Activated T-helper 1 cell treated with anti-CD3 and anti-CD28 coated beads, Interleukin-12 subunit alpha, Interleukin-12 subunit beta, Interleukin-2, Interleukin-4 antibody, amounts not matched to agents 30 ng/mL and 10 ng/mL and 1 ng/mL, durations not matched to agents 14 hours and 24 hours and 36 hours (primary cell): ENCODE measurements around the gene CNOT4. TPM values are rescaled to one million over a fixed set of nuclear protein-coding genes. Genes with fewer than 3 reads are reported as not detected.
A peak's percentile ranks its signal among the peaks of the same experiment; 100 is the strongest.

Experiments used
- DNase-seq: peaks from one replicate; pipeline ENCODE4 v3.0.0; 2021; ENCODE audit warnings: low spot score
- H3K27ac Mint-ChIP-seq: one replicate; pipeline ENCODE4 v1.8.0; 2021; ENCODE audit warnings: mild to moderate bottlenecking, mixed read lengths
- H3K27me3 Mint-ChIP-seq: one replicate; pipeline ENCODE4 v1.8.0; 2022; ENCODE audit warnings: mild to moderate bottlenecking, moderate library complexity, mixed read lengths; ENCODE audit not compliant: insufficient read depth
- H3K36me3 Mint-ChIP-seq: one replicate; pipeline ENCODE4 v1.8.0; 2021; ENCODE audit warnings: low read depth, mixed read lengths
- H3K4me1 Mint-ChIP-seq: one replicate; pipeline ENCODE4 v1.8.0; 2021; ENCODE audit warnings: low read depth, mixed read lengths
- H3K4me3 Mint-ChIP-seq: one replicate; pipeline ENCODE4 v1.8.0; 2021; ENCODE audit warnings: mild to moderate bottlenecking, moderate library complexity, mixed read lengths
- H3K9me3 Mint-ChIP-seq: one replicate; pipeline ENCODE4 v1.8.0; 2021; ENCODE audit warnings: mixed read lengths
- intact Hi-C: fragments of 100-400 bp; cut with micrococcal nuclease; formaldehyde crosslinking; loops from one replicate; pipeline ENCODE4 v1.15.1; 2024
- total RNA-seq: library from RNA; stranded (reverse); gene quantifications from 2 replicates; pipeline ENCODE4 v1.2.3, GENCODE V29; 2022

CNOT4 gene, protein sequence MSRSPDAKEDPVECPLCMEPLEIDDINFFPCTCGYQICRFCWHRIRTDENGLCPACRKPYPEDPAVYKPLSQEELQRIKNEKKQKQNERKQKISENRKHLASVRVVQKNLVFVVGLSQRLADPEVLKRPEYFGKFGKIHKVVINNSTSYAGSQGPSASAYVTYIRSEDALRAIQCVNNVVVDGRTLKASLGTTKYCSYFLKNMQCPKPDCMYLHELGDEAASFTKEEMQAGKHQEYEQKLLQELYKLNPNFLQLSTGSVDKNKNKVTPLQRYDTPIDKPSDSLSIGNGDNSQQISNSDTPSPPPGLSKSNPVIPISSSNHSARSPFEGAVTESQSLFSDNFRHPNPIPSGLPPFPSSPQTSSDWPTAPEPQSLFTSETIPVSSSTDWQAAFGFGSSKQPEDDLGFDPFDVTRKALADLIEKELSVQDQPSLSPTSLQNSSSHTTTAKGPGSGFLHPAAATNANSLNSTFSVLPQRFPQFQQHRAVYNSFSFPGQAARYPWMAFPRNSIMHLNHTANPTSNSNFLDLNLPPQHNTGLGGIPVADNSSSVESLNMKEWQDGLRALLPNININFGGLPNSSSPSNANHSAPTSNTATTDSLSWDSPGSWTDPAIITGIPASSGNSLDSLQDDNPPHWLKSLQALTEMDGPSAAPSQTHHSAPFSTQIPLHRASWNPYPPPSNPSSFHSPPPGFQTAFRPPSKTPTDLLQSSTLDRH
- 21.3 and 23.3 TPM in 2 replicates for total RNA-seq

DNA sequence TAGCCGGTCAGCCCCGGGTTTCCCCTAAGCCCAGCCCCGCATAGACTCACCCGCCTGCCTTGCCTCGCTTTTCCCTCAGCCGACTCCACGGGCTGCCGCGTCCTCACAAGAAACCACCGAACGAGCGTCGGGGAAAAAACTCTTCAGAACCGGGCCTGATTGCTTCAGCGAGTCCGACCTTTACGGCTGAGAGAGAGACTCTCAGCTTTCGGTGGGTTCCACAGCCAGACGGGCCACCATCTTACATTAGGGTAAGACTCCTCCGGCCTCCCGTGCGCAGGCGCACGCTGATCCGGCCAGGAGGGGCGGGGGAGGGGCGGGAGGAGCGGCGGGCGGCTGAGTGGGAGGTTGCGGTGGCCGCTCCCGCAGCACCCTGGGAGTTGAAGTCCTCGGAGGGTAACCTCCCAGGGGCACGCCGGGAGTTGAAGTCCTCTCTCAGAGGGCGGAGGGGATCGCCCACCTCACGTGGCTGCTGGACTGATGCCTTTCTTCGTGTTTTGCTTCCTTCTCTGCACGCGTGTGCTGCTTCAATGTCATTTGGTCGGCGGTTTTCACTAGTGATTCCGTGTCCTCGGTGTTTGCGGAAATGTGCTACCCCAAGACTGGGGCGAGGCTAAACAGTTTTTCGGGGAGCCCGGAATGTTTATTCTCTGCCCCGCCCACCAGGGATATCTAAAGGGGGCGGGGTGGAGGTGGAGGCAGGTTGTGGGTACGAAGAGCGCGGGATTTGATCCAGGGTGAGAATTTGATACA lies at the start of gene CNOT4:
Gene CNOT4, minus strand, starts transcription at position 264 of the 753 bp plus-strand sequence. CDS start 71,771 bp downstream, outside the sequence.
- Mint-ChIP-seq H3K4me3 (no peak within 1 kb of the TSS), H3K27ac (no peak within 1 kb of the TSS), H3K4me1 (no peaks in the 10 kb centered on the region), H3K27me3 (no peaks in the 10 kb centered on the region), H3K9me3 (no peaks in the 10 kb centered on the region), H3K36me3 (no peaks in the 10 kb centered on the region)
- intact Hi-C loops: loop anchor here (1.0 to 5.0 kb wide), 11 partner anchors 47 to 1051 kb away; partner anchors contain the start of genes AGBL3, AKR1B1, BPGM and CYREN
- peak; percentile 92 for DNase-seq

DNA sequence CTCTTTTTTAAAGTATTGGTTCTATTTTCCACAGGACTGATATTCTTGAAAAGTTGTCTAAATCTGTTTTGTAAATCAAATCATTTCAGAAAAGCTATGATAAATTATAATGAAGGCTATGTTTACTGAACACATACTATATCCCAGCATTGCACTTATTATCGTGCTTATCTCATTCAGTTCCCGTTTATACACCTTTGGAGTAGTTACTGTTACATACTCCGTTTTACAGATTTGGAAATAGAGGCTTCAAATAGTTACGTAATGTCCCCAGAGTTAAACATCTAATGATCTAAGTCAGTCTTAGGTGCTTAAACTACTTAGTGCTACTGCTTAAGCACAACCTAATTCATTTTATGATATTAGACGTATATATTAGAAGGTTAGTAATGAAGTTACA lies 49.0 kb upstream of the CNOT4 start:
- intact Hi-C loops: loop anchor here (1.0 to 5.0 kb wide), 5 partner anchors 103 to 412 kb away; partner anchors contain the start of genes STMP1 and TMEM140
- Mint-ChIP-seq H3K27ac (no peak overlapping the region), H3K9me3 (no peaks in the 10 kb centered on the region), H3K27me3 (no peaks in the 10 kb centered on the region), H3K4me1 (peaks cover 16% of the 10 kb centered on the region), H3K36me3 (peaks cover 11% of the 10 kb centered on the region), H3K4me3 (no peak overlapping the region)
- DNase-seq: no peak

GRCh38 chr7:135558337-135558767 lies 48.5 kb upstream of the CNOT4 start:
- H3K27ac Mint-ChIP-seq: no peak overlapping the region

GRCh38 chr7:135557455-135558336 lies 47.8 kb upstream of the CNOT4 start, which contains the start of gene NUP205:
Gene NUP205 (plus strand): TSS chr7:135557917. CDS start chr7:135557945, 28 bp downstream.
- intact Hi-C loops: loop anchor here (1.0 to 5.0 kb wide), 11 partner anchors 47 to 1431 kb away; partner anchors contain the start of genes AGBL3, CNOT4, LRGUK and STMP1
- H3K27me3 Mint-ChIP-seq: no peaks in the 10 kb centered on the region
- peak within 1 kb of the TSS; percentile 59 for H3K4me3 Mint-ChIP-seq
- DNase-seq: peak; percentile 70
- no peak within 1 kb of the TSS for H3K27ac Mint-ChIP-seq
- H3K9me3 Mint-ChIP-seq: no peaks in the 10 kb centered on the region
- peaks cover 8% of the 10 kb centered on the region for H3K36me3 Mint-ChIP-seq
- peaks cover 16% of the 10 kb centered on the region for H3K4me1 Mint-ChIP-seq

More at GRCh38 chr7:135558337-135558767, 48.5 kb upstream of the CNOT4 start:
- intact Hi-C loops: loop anchor here (1.0 to 5.0 kb wide), 5 partner anchors 104 to 411 kb away; partner anchors contain the start of genes STMP1 and TMEM140
- Mint-ChIP-seq H3K9me3 (no peaks in the 10 kb centered on the region), H3K36me3 (peaks cover 11% of the 10 kb centered on the region), H3K4me1 (peaks cover 16% of the 10 kb centered on the region), H3K27me3 (no peaks in the 10 kb centered on the region), H3K4me3 (no peak overlapping the region)
- DNase-seq: peak; percentile 60

- Mint-ChIP-seq H3K27ac (no peak overlapping the region), H3K27me3 (peaks cover 4% of the 10 kb centered on the region), H3K9me3 (no peaks in the 10 kb centered on the region), H3K4me3 (no peak overlapping the region), H3K36me3 (no peaks in the 10 kb centered on the region), H3K4me1 (no peaks in the 10 kb centered on the region)
- DNase-seq: no peak
- intact Hi-C loops: no loop called here
These were observed 43.4 kb upstream of the CNOT4 start for GRCh38 chr7:135553346-135553745.

DNA sequence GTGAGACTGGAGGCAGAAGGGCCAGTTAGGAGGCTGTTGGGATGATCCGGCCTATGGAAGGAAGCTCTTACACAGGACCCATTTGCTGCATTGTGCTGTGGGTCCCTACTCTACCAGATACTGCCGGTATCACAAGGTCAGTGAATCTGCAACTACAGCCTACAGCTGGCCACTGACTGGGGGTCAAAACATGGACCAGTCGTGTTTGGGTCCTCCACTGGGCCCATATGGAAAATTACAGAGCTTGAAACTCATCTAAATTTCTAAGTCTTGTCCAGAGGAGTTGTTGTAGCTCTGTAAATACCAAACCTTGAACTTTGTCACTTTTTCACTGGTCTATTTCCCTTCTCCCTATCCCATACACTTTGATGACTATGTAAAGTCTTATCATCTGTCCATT lies 42.2 kb upstream of the CNOT4 start:
- Mint-ChIP-seq H3K9me3 (no peaks in the 10 kb centered on the region), H3K27me3 (peaks cover 8% of the 10 kb centered on the region), H3K4me1 (no peaks in the 10 kb centered on the region), H3K4me3 (no peak overlapping the region), H3K27ac (no peak overlapping the region), H3K36me3 (no peaks in the 10 kb centered on the region)
- intact Hi-C loops: no loop called here
- no peak for DNase-seq

DNA sequence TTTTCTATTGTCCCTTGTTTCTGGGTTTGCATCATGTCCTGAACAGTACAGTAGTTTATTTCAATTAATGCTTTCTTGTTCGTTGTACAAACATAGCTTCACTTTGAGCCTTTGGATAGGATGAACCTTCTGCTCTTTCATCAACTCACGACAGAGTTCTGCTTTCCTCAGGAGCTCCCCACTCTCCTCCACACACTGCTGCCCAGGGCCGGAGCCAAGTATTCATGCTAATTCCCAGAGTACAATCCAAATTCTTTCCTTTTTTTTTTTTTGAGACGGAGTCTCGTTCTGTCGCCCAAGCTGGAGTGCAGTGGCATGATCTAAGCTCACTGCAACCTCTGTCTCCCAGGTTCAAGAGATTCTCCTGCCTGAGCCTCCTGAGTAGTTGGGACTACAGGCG lies 40.3 kb upstream of the CNOT4 start:
- H3K27ac Mint-ChIP-seq: no peak overlapping the region
- H3K9me3 Mint-ChIP-seq: no peaks in the 10 kb centered on the region
- H3K27me3 Mint-ChIP-seq: peaks cover 12% of the 10 kb centered on the region
- no peaks in the 10 kb centered on the region for H3K4me1 Mint-ChIP-seq
- no peak for DNase-seq
- no peak overlapping the region for H3K4me3 Mint-ChIP-seq
- intact Hi-C loops: no loop called here
- no peaks in the 10 kb centered on the region for H3K36me3 Mint-ChIP-seq

- Mint-ChIP-seq H3K27ac (no peak overlapping the region), H3K4me3 (no peak overlapping the region), H3K27me3 (peaks cover 7% of the 10 kb centered on the region), H3K4me1 (no peaks in the 10 kb centered on the region), H3K36me3 (no peaks in the 10 kb centered on the region), H3K9me3 (no peaks in the 10 kb centered on the region)
- intact Hi-C loops: no loop called here
- no peak for DNase-seq
These were observed 31.1 kb upstream of the CNOT4 start for GRCh38 chr7:135541029-135541428.

DNA sequence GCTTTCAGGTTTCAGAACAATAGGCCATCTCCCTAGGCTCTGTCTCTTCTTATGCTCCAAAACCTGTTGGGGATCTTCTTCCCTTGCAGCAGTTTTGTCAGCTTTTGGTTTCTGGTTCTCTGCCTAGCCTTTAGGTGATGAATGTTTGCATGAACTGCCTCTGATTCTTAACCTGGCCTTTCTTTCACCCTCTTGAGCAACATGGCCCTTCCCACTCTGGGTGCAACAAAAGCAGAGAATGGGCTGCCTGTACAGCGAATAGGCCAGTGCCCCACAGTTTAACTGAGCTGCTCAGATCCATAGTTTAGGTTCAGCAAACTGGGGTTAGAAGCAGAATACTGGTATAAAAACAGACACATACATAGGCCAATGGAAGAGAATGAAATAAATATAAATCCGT lies 29.7 kb upstream of the CNOT4 start:
- H3K27me3 Mint-ChIP-seq: peaks cover 3% of the 10 kb centered on the region
- H3K36me3 Mint-ChIP-seq: no peaks in the 10 kb centered on the region
- H3K9me3 Mint-ChIP-seq: no peaks in the 10 kb centered on the region
- intact Hi-C loops: no loop called here
- no peak overlapping the region for H3K4me3 Mint-ChIP-seq
- no peaks in the 10 kb centered on the region for H3K4me1 Mint-ChIP-seq
- no peak for DNase-seq
- no peak overlapping the region for H3K27ac Mint-ChIP-seq

DNA sequence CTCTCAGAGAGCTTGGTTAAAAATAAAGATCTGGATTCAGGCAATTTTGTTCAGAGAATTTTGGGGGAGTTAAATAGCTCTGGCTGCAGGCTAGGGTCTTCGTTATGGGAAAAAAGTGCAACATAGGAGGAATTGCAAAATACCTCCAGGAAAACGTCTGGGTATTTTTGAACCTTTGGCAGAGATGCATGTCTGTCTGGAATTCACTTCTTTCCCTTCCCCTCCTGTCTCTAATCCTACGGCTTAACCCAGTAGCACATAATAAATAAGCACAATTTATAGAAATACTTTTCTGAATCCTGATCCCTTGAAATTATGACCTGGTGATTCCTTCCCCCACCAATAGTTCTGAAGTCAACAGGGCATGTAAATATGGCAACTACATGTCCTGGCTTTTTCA lies 28.5 kb upstream of the CNOT4 start:
- Mint-ChIP-seq H3K27ac (no peak overlapping the region), H3K27me3 (peaks cover 3% of the 10 kb centered on the region), H3K9me3 (no peaks in the 10 kb centered on the region), H3K4me1 (no peaks in the 10 kb centered on the region), H3K4me3 (no peak overlapping the region), H3K36me3 (no peaks in the 10 kb centered on the region)
- no peak for DNase-seq
- intact Hi-C loops: no loop called here

DNA sequence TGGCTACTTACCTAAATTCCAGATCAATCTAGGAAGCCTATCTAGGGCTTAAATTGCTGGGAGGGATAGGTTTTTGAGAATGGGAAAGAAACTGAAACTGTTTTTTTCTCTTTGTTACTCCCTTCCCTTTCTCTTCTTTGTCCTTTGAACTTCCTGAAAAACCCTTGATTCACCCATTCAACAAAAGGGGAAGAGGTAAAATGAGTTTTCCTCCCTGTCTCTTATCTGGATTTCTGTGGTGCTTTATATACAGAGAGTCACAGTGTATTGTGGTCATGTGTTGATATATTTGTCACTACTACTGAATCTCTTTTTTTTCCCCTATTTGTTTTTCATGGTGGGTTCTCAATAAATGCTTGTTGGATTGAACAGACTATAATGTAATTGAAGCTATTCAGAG lies 28.0 kb upstream of the CNOT4 start:
- peaks cover 2% of the 10 kb centered on the region for H3K27me3 Mint-ChIP-seq
- intact Hi-C loops: no loop called here

GRCh38 chr7:135537453-135537852 lies 27.6 kb upstream of the CNOT4 start:
- intact Hi-C loops: no loop called here
- Mint-ChIP-seq H3K4me3 (no peak overlapping the region), H3K27me3 (peaks cover 1% of the 10 kb centered on the region), H3K4me1 (no peaks in the 10 kb centered on the region), H3K9me3 (no peaks in the 10 kb centered on the region), H3K36me3 (no peaks in the 10 kb centered on the region), H3K27ac (no peak overlapping the region)
- DNase-seq: no peak

More for the DNA sequence above, 28.0 kb upstream of the CNOT4 start:
- Mint-ChIP-seq H3K9me3 (no peaks in the 10 kb centered on the region), H3K27ac (no peak overlapping the region), H3K4me1 (no peaks in the 10 kb centered on the region), H3K36me3 (no peaks in the 10 kb centered on the region), H3K4me3 (no peak overlapping the region)
- no peak for DNase-seq
